Mesodermal cell (in vitro differentiated cells): ENCODE data around the gene CUZD1.
"Not testable (repeated sequence)": the region's sequence is repeated elsewhere in the genome, so short reads cannot be mapped to it uniquely, and the experiment has no call there.

Source experiments
- H3K27ac ChIP-seq: 2 replicates; pipeline ENCODE4 v1.7.0; 2013; ENCODE audit warnings: mild to moderate bottlenecking, low read depth, low read length, moderate library complexity; ENCODE audit not compliant: severe bottlenecking
- H3K36me3 ChIP-seq: 2 replicates; pipeline ENCODE4 v1.7.1; 2013; ENCODE audit warnings: mild to moderate bottlenecking, low read length, moderate library complexity; ENCODE audit not compliant: control insufficient read depth, insufficient read depth
- H3K4me1 ChIP-seq: one replicate; pipeline ENCODE4 v1.7.1; 2013; ENCODE audit warnings: mild to moderate bottlenecking, low read length; ENCODE audit not compliant: insufficient read depth, control insufficient read depth, poor library complexity, severe bottlenecking
- H3K4me3 ChIP-seq: 2 replicates; pipeline ENCODE4 v1.7.0; 2013; ENCODE audit warnings: low read length, control low read depth, mild to moderate bottlenecking; ENCODE audit not compliant: insufficient read depth, poor library complexity, severe bottlenecking; ENCODE audit errors: extremely low read depth
- H3K9me3 ChIP-seq: 2 replicates; pipeline ENCODE4 v1.7.1; 2013; ENCODE audit warnings: mild to moderate bottlenecking, low read length, moderate library complexity; ENCODE audit not compliant: control insufficient read depth
- WGBS, 2 experiments: methylation state at CpG; one replicate each; pipeline ENCODE4 v1.1.5; 2013; ENCODE audit warnings: missing lambda C conversion rate in 2 of 2; ENCODE audit not compliant: insufficient coverage in 2 of 2; 5-methylcytosine and 5-hydroxymethylcytosine counted together

The CUZD1 gene

GRCh38 chr10:122868768-122869167, 23.1 kb upstream of the CUZD1 start:
- 80% methylated on average over 1 of the region's 2 CpGs; no CpG with 5 or more reads in 1 of the 2 experiments for WGBS, 2 experiments
- peaks cover 13% of the 10 kb centered on the region for H3K9me3 ChIP-seq
- H3K27ac ChIP-seq, H3K4me1 ChIP-seq, H3K4me3 ChIP-seq, H3K36me3 ChIP-seq: not testable (repeated sequence)

- not testable (repeated sequence) for H3K4me3 ChIP-seq, H3K36me3 ChIP-seq, H3K27ac ChIP-seq, H3K4me1 ChIP-seq
- 80 to 100% methylated on average over 1 of the region's 3 CpGs for WGBS, 2 experiments
- H3K9me3 ChIP-seq, result peaks cover 10% of the 10 kb centered on the region
These were observed 21.3 kb upstream of the CUZD1 start for GRCh38 chr10:122866757-122867482.

- H3K4me3 ChIP-seq, result no peak overlapping the region
- peaks cover 10% of the 10 kb centered on the region for H3K4me1 ChIP-seq
- WGBS, 2 experiments, result 100% methylated on average over 1 of the region's 1 CpG; no CpG with 5 or more reads in 1 of the 2 experiments
- H3K27ac ChIP-seq, result no peak overlapping the region
- H3K9me3 ChIP-seq, result peaks cover 10% of the 10 kb centered on the region
- no peaks in the 10 kb centered on the region for H3K36me3 ChIP-seq
These were observed 19.2 kb upstream of the CUZD1 start for GRCh38 chr10:122864901-122865300.

GRCh38 chr10:122864194-122864592, 18.5 kb upstream of the CUZD1 start:
- Histone ChIP-seq H3K27ac (no peak overlapping the region), H3K4me1 (peaks cover 10% of the 10 kb centered on the region), H3K36me3 (no peaks in the 10 kb centered on the region), H3K9me3 (peaks cover 10% of the 10 kb centered on the region), H3K4me3 (no peak overlapping the region)
- WGBS, 2 experiments, result no CpG with 5 or more reads among the region's 2 CpGs

GRCh38 chr10:122863216-122864193, 17.8 kb upstream of the CUZD1 start:
- Histone ChIP-seq H3K4me3 (no peak overlapping the region), H3K27ac (no peak overlapping the region), H3K4me1 (peaks cover 10% of the 10 kb centered on the region), H3K36me3 (no peaks in the 10 kb centered on the region), H3K9me3 (peaks cover 10% of the 10 kb centered on the region)
- 100% methylated on average over 1 of the region's 2 CpGs; no CpG with 5 or more reads in 1 of the 2 experiments for WGBS, 2 experiments

GRCh38 chr10:122861711-122862161, 16.1 kb upstream of the CUZD1 start:
- H3K9me3 ChIP-seq, result peaks cover 6% of the 10 kb centered on the region
- WGBS, 2 experiments, result 55 to 90% methylated on average over 1 of the region's 1 CpG
- peak overlapping the region; percentile 68 for H3K27ac ChIP-seq
- no peak overlapping the region for H3K4me3 ChIP-seq
- no peaks in the 10 kb centered on the region for H3K36me3 ChIP-seq
- peaks cover 10% of the 10 kb centered on the region for H3K4me1 ChIP-seq

- Histone ChIP-seq H3K4me3 (no peak overlapping the region), H3K27ac (no peak overlapping the region), H3K36me3 (no peaks in the 10 kb centered on the region), H3K9me3 (no peaks in the 10 kb centered on the region), H3K4me1 (peaks cover 19% of the 10 kb centered on the region)
- 100% methylated on average over 1 of the region's 1 CpG; no CpG with 5 or more reads in 1 of the 2 experiments for WGBS, 2 experiments
These were observed 13.9 kb upstream of the CUZD1 start for GRCh38 chr10:122859527-122859926.

GRCh38 chr10:122858042-122858441, 12.4 kb upstream of the CUZD1 start:
- WGBS, 2 experiments, result no CpG with 5 or more reads among the region's 5 CpGs

GRCh38 chr10:122856902-122857301, 11.2 kb upstream of the CUZD1 start:
- Histone ChIP-seq H3K36me3 (no peaks in the 10 kb centered on the region), H3K27ac (no peak overlapping the region), H3K4me3 (no peak overlapping the region), H3K4me1 (peaks cover 32% of the 10 kb centered on the region), H3K9me3 (no peaks in the 10 kb centered on the region)
- WGBS, 2 experiments, result no CpG with 5 or more reads among the region's 1 CpG

More at GRCh38 chr10:122858042-122858441, 12.4 kb upstream of the CUZD1 start:
- not testable (repeated sequence) for H3K4me3 ChIP-seq, H3K36me3 ChIP-seq, H3K9me3 ChIP-seq, H3K27ac ChIP-seq
- H3K4me1 ChIP-seq, result peaks cover 25% of the 10 kb centered on the region

GRCh38 chr10:122855745-122856144, 10.1 kb upstream of the CUZD1 start:
- Histone ChIP-seq H3K4me3 (no peak overlapping the region), H3K36me3 (no peaks in the 10 kb centered on the region), H3K9me3 (no peaks in the 10 kb centered on the region), H3K4me1 (peaks cover 30% of the 10 kb centered on the region), H3K27ac (no peak overlapping the region)
- 92 to 100% methylated on average over 1 to 3 of the region's 3 CpGs for WGBS, 2 experiments
